GM20000 (cell line): ENCODE data around the gene PFKL.
"Not testable (repeated sequence)": the region's sequence is repeated elsewhere in the genome, so short reads cannot be mapped to it uniquely, and the experiment has no call there.

Experiments
- DNase-seq: peaks from one replicate; pipeline ENCODE4 v3.0.0; 2012; ENCODE audit warnings: low spot score
- CTCF ChIP-seq: IDR thresholded peaks from 2 replicates; pipeline ENCODE4 v1.5.1; 2012; ENCODE audit warnings: mild to moderate bottlenecking, control low read depth; ENCODE audit errors: extremely low read depth, missing control alignments

Gene PFKL

GRCh38 chr21:44301961-44302406 lies 2.1 kb downstream of the PFKL start:
- no peak for DNase-seq
- TF ChIP-seq CTCF = no peak

- not testable (repeated sequence) for DNase-seq
Measured at GRCh38 chr21:44302573-44303401, 2.9 kb downstream of the PFKL start.

- DNase-seq = no peak
- TF ChIP-seq CTCF = no peak
Measured at GRCh38 chr21:44303490-44303981, 3.7 kb downstream of the PFKL start.

- DNase-seq = no peak
- no peak for TF ChIP-seq CTCF
Measured at GRCh38 chr21:44304011-44304616, 4.3 kb downstream of the PFKL start.

- TF ChIP-seq CTCF = peak; percentile 19
Measured at GRCh38 chr21:44304877-44305293, 5.0 kb downstream of the PFKL start.

GRCh38 chr21:44305691-44306090 lies 5.8 kb downstream of the PFKL start:
- DNase-seq = no peak
- no peak for TF ChIP-seq CTCF

More at GRCh38 chr21:44304877-44305293, 5.0 kb downstream of the PFKL start:
- DNase-seq = peak; percentile 73

- no peak for DNase-seq
- no peak for TF ChIP-seq CTCF
Measured at GRCh38 chr21:44306936-44307704, 7.3 kb downstream of the PFKL start.
